Hypothalamus (tissue), 51 donors: ENCODE results near the gene SLAMF7.

Experiments
- DNase-seq, 51 donors: peaks; one replicate each; lab custom pipeline; 2025; lab: John Stamatoyannopoulos, UW

Gene SLAMF7

DNA sequence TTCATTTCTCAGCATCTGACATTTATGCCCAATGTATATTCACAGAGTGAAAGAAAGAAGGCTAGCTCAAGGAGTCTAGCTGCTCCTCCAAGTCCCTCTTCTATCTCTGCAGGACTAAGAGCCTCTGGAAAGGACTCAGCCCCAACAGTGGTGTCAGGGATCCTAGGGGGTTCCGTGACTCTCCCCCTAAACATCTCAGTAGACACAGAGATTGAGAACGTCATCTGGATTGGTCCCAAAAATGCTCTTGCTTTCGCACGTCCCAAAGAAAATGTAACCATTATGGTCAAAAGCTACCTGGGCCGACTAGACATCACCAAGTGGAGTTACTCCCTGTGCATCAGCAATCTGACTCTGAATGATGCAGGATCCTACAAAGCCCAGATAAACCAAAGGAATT is 60.6 kb downstream of the SLAMF7 start:
- DNase-seq = no peak

GRCh38 chr1:160800142-160800541 is 61.1 kb downstream of the SLAMF7 start:
- no peak for DNase-seq

DNA sequence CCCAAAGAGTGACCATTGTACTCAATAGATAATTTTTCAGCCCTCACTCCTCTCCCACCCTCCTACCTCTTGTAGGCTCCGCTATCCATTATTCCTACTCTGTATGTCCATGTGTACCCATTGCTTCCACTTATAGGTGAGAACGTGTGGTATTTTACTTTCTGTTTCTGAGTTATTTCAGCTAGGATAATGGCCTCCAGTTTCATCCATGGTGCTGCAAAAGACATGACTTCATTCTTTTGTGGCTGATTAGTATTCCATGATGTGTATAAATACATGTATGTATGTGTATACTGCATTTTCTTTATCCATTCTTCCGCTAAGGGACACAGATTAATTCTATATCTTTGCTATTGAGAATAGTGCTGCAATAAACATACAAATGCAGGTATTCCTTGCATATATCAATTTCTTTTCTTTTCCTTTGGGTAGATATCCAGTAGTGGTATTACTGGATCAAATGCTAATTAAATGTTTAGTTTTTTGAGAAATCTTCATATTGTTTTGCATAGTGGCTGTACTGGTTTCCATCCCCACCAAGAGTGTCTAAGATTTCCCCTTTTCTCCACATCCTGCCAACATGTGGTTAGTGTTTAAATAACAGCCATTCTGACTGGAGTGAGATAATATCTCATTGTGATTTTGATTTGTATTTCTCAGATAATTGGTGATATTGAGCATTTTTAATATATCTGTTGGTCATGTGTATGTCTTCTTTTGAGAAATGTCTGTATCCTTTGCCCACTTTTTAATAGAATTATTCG is 61.8 kb downstream of the SLAMF7 start:
- DNase-seq = no peak

DNA sequence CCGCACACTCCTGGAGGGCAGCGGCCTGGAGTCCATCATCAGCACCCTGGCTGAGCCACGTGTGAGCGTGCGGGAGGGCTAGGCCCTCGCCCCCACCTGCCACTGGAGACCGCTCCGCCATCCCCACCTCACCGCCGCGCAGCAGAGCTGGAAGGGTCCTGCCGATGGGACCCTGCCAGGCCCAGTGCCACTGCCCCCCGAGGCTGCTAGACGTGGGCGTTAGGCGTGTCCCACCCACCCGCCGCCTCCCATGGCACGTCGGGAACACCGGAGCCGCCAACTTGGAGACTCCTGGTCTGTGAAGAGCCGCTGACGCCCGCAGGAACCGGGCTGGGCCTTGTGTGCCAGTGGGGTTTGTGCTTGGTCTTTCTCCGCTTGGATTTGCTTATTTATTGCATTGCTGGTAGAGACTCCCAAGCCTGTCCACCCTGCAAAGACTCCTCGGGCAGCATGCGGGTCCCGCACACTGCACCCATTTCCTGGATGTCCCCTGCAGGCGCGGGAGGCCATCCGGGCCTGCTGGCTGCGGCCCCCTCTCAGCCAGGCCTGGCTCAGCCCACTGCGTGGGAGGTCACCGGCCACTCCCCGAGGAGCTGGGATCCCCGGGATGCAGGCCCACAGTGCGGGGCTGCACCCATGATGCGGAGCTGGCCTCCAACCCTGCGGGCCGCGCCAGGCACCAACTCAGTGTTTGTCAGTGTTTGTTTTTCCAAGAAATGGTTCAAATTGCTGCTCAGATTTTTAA is 63.0 kb downstream of the SLAMF7 start:
- no peak for DNase-seq
